B cell (primary cell): Measurements from ENCODE around the gene PCBP3.

Source experiments
- CTCF ChIP-seq: fragments of 200-600 bp; IDR thresholded peaks from one replicate; pipeline ENCODE4 v1.8.0; 2022; ENCODE audit warnings: antibody characterized with exemption, mild to moderate bottlenecking
- EZH2 ChIP-seq: IDR thresholded peaks from 2 replicates; pipeline ENCODE4 v1.6.1; 2012; ENCODE audit warnings: borderline replicate concordance, low read depth, mild to moderate bottlenecking, moderate library complexity, low read length; ENCODE audit not compliant: insufficient read depth, poor library complexity, severe bottlenecking

- TF ChIP-seq CTCF (no peak), EZH2 (no peak)
Measured at GRCh38 chr21:45872902-45873301, 229.4 kb downstream of the PCBP3 start.
